GM19240 (cell line): ENCODE data around the gene WEE1.
"Not testable (repeated sequence)": the region's sequence is repeated elsewhere in the genome, so short reads cannot be mapped to it uniquely, and the experiment has no call there.

Experiments
- DNase-seq: peaks from one replicate; pipeline ENCODE4 v3.0.0; 2011; ENCODE audit warnings: low spot score; ENCODE audit not compliant: insufficient read length

Gene WEE1

GRCh38 chr11:9622353-9622752 is 48.9 kb downstream of the WEE1 start:
- not testable (repeated sequence) for DNase-seq

GRCh38 chr11:9623053-9623452 is 49.6 kb downstream of the WEE1 start:
- DNase-seq: not testable (repeated sequence)

- DNase-seq: no peak
Measured at GRCh38 chr11:9624448-9624847, 51.0 kb downstream of the WEE1 start.

GRCh38 chr11:9625162-9625561 is 51.7 kb downstream of the WEE1 start:
- DNase-seq: no peak

- DNase-seq: no peak
Measured at GRCh38 chr11:9625728-9626127, 52.3 kb downstream of the WEE1 start.

- DNase-seq: no peak
Measured at GRCh38 chr11:9626496-9627394, 53.3 kb downstream of the WEE1 start.

GRCh38 chr11:9629064-9629463 is 55.6 kb downstream of the WEE1 start:
- DNase-seq: no peak

- no peak for DNase-seq
Measured at GRCh38 chr11:9633679-9634078, 60.2 kb downstream of the WEE1 start.

GRCh38 chr11:9636691-9637090 is 63.2 kb downstream of the WEE1 start:
- DNase-seq: no peak

- DNase-seq: no peak
Measured at GRCh38 chr11:9639099-9639498, 65.6 kb downstream of the WEE1 start.
